SU-DHL-6 (cell line): ENCODE data around the gene NR1D1.

Experiments
- EZH2phosphoT487 ChIP-seq: fragments of 200-600 bp; sonication (generic), shearing (Covaris generic); conservative IDR thresholded peaks from 2 replicates; pipeline ENCODE4 v1.6.1; 2018; ENCODE audit warnings: mild to moderate bottlenecking, antibody characterized with exemption, low read length, moderate library complexity, mixed read lengths
- TF ChIP-seq, protein P1 (sequence below): fragments of 200-600 bp; sonication (generic); IDR thresholded peaks from one replicate; pipeline ENCODE4 v1.5.1; 2017; ENCODE audit warnings: antibody characterized with exemption, mild to moderate bottlenecking, low read length, moderate library complexity; ENCODE audit not compliant: insufficient read depth, poor library complexity, severe bottlenecking

DNA sequence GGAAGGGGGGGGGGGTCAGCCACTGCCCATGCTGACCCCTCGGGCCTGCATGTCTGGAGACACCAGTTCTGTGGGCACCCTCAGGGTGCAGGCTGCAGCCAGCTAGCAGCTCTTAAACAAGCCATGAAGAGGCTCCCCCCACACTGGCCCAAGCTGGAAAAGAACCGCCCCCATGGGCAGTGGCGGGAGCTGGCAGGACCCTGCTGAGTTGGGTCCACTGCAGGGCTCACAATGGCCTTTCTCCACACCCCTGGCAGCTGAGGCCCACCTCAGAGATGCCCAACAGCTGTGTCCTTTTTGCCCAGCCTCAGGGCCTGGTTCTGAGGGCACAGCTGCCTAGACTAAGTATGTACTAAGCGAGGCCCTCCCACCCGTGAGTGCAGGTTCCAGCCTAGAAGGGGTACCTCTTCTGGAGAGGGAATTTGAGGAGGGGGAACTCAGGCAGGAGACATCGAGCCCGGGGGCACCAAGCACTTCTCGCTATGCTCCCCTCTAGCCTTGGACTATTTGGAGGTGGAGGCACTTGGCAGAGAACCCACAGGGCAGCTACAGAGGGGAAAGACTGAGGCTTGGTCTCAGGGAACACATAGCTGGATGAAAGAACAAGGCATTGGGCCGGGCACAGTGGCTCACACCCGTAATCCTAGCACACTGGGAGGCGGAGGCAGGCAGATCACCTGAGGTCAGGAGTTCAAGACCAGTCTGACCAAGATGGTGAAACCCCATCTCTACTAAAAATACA, 34.4 kb downstream of the NR1D1 start:
- TF ChIP-seq, protein P1, sequence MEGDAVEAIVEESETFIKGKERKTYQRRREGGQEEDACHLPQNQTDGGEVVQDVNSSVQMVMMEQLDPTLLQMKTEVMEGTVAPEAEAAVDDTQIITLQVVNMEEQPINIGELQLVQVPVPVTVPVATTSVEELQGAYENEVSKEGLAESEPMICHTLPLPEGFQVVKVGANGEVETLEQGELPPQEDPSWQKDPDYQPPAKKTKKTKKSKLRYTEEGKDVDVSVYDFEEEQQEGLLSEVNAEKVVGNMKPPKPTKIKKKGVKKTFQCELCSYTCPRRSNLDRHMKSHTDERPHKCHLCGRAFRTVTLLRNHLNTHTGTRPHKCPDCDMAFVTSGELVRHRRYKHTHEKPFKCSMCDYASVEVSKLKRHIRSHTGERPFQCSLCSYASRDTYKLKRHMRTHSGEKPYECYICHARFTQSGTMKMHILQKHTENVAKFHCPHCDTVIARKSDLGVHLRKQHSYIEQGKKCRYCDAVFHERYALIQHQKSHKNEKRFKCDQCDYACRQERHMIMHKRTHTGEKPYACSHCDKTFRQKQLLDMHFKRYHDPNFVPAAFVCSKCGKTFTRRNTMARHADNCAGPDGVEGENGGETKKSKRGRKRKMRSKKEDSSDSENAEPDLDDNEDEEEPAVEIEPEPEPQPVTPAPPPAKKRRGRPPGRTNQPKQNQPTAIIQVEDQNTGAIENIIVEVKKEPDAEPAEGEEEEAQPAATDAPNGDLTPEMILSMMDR = no peak
- no peak for TF ChIP-seq EZH2phosphoT487
